Measurements from ENCODE around the gene PRIM2.
"Not testable (repeated sequence)": the region's sequence is repeated elsewhere in the genome, so short reads cannot be mapped to it uniquely, and the experiment has no call there.

The PRIM2 gene

GRCh38 chr6:57317060-57317943, at the start of gene PRIM2:
Gene PRIM2 (plus strand): TSS chr6:57317630. CDS start chr6:57318446, 816 bp downstream.
- DNase-seq = no peak

GRCh38 chr6:57268294-57268640, 49.2 kb upstream of the PRIM2 start:
- no peak for DNase-seq

GRCh38 chr6:57274113-57274824, 43.2 kb upstream of the PRIM2 start:
- not testable (repeated sequence) for DNase-seq

- DNase-seq = no peak
These were observed 42.0 kb upstream of the PRIM2 start for GRCh38 chr6:57275384-57275783.

GRCh38 chr6:57276946-57277345, 40.5 kb upstream of the PRIM2 start:
- DNase-seq = no peak

- DNase-seq = no peak
These were observed 38.9 kb upstream of the PRIM2 start for GRCh38 chr6:57278570-57278969.

GRCh38 chr6:57279013-57279412, 38.4 kb upstream of the PRIM2 start:
- DNase-seq = no peak

- DNase-seq = no peak
These were observed 34.3 kb upstream of the PRIM2 start for GRCh38 chr6:57283106-57283505.

GRCh38 chr6:57283911-57284455, 33.4 kb upstream of the PRIM2 start:
- DNase-seq = no peak

GRCh38 chr6:57288136-57288535, 29.3 kb upstream of the PRIM2 start:
- DNase-seq = not testable (repeated sequence)

- not testable (repeated sequence) for DNase-seq
These were observed 24.0 kb upstream of the PRIM2 start for GRCh38 chr6:57293472-57293871.

GRCh38 chr6:57294862-57295445, 22.5 kb upstream of the PRIM2 start:
- no peak for DNase-seq

GRCh38 chr6:57297505-57297904, 19.9 kb upstream of the PRIM2 start:
- DNase-seq = no peak

- no peak for DNase-seq
These were observed 18.7 kb upstream of the PRIM2 start for GRCh38 chr6:57298741-57299140.

- no peak for DNase-seq
These were observed 15.7 kb upstream of the PRIM2 start for GRCh38 chr6:57301757-57302156.

GRCh38 chr6:57302477-57302876, 15.0 kb upstream of the PRIM2 start:
- DNase-seq = no peak

GRCh38 chr6:57303931-57304681, 13.3 kb upstream of the PRIM2 start:
- no peak for DNase-seq

GRCh38 chr6:57305107-57305506, 12.3 kb upstream of the PRIM2 start:
- DNase-seq = no peak

- no peak for DNase-seq
These were observed 11.7 kb upstream of the PRIM2 start for GRCh38 chr6:57305761-57306160.

GRCh38 chr6:57306273-57306672, 11.2 kb upstream of the PRIM2 start:
- DNase-seq = no peak

GRCh38 chr6:57307850-57308249, 9.6 kb upstream of the PRIM2 start:
- DNase-seq = no peak

GRCh38 chr6:57308755-57309154, 8.7 kb upstream of the PRIM2 start:
- not testable (repeated sequence) for DNase-seq

Data from SIG-M5 (cell line).